H9 (cell line): ENCODE results near the gene AIG1. TPM values are rescaled to one million over a fixed set of nuclear protein-coding genes. Genes with fewer than 3 reads are reported as not detected.

Source experiments
- DNase-seq: peaks from one replicate; pipeline ENCODE4 v3.0.0-alpha.2; 2017
- H2AFZ ChIP-seq: one replicate; pipeline ENCODE4 v1.6.1; 2013; ENCODE audit warnings: mild to moderate bottlenecking, low read length, control low read depth, moderate library complexity
- H2AK5ac ChIP-seq: 2 replicates; pipeline ENCODE4 v1.6.1; 2013; ENCODE audit warnings: low read length, control low read depth, mixed read lengths; ENCODE audit not compliant: insufficient read length
- H2BK120ac ChIP-seq: one replicate; pipeline ENCODE4 v1.6.1; 2013; ENCODE audit warnings: low read depth, mild to moderate bottlenecking, low read length, control low read depth, inconsistent platforms; ENCODE audit not compliant: poor library complexity, severe bottlenecking
- H2BK12ac ChIP-seq: 2 replicates; pipeline ENCODE4 v1.6.1; 2013; ENCODE audit warnings: low read length, control low read depth, mixed read lengths, low read depth; ENCODE audit not compliant: insufficient read length
- H2BK15ac ChIP-seq: 2 replicates; pipeline ENCODE4 v1.6.1; 2013; ENCODE audit warnings: low read depth, low read length, control low read depth
- H2BK20ac ChIP-seq: one replicate; pipeline ENCODE4 v1.6.1; 2013; ENCODE audit warnings: low read depth, mild to moderate bottlenecking, low read length, control low read depth, inconsistent platforms; ENCODE audit not compliant: poor library complexity, severe bottlenecking
- H2BK5ac ChIP-seq: 2 replicates; pipeline ENCODE4 v1.6.1; 2013; ENCODE audit warnings: low read length, control low read depth, mixed read lengths; ENCODE audit not compliant: insufficient read length
- H3K14ac ChIP-seq: 2 replicates; pipeline ENCODE4 v1.6.1; 2013; ENCODE audit warnings: low read length, control low read depth; ENCODE audit not compliant: insufficient read depth
- H3K18ac ChIP-seq: 2 replicates; pipeline ENCODE4 v1.6.1; 2013; ENCODE audit warnings: low read depth, mild to moderate bottlenecking, mixed read lengths, low read length, control low read depth; ENCODE audit not compliant: insufficient read length
- H3K23ac ChIP-seq: 2 replicates; pipeline ENCODE4 v1.6.1; 2013; ENCODE audit warnings: low read length, control low read depth, mixed read lengths, low read depth; ENCODE audit not compliant: insufficient read length
- H3K23me2 ChIP-seq: 2 replicates; pipeline ENCODE4 v1.6.1; 2013; ENCODE audit warnings: low read depth, mild to moderate bottlenecking, mixed read lengths, low read length, control low read depth; ENCODE audit not compliant: insufficient read length, poor library complexity, severe bottlenecking
- H3K27ac ChIP-seq: 2 replicates; pipeline ENCODE4 v1.5.1; 2013; ENCODE audit warnings: low read length, control low read depth, mixed read lengths, low read depth; ENCODE audit not compliant: insufficient read length
- H3K27me3 ChIP-seq: 2 replicates; pipeline ENCODE4 v1.6.1; 2013; ENCODE audit warnings: low read length, control low read depth, inconsistent platforms; ENCODE audit not compliant: insufficient read depth
- H3K4ac ChIP-seq: 2 replicates; pipeline ENCODE4 v1.6.1; 2013; ENCODE audit warnings: low read depth, mild to moderate bottlenecking, control low read depth, inconsistent platforms, low read length, moderate library complexity
- H3K4me1 ChIP-seq: 2 replicates; pipeline ENCODE4 v1.6.1; 2013; ENCODE audit warnings: low read length, control low read depth, inconsistent platforms; ENCODE audit not compliant: insufficient read depth
- H3K4me2 ChIP-seq: 2 replicates; pipeline ENCODE4 v1.6.1; 2013; ENCODE audit warnings: low read length, control low read depth, mixed read lengths; ENCODE audit not compliant: insufficient read length, insufficient read depth
- H3K56ac ChIP-seq: 2 replicates; pipeline ENCODE4 v1.6.1; 2013; ENCODE audit warnings: low read depth, mild to moderate bottlenecking, mixed read lengths, low read length, control low read depth; ENCODE audit not compliant: insufficient read length
- H3K79me1 ChIP-seq: 2 replicates; pipeline ENCODE4 v1.6.1; 2013; ENCODE audit warnings: low read depth, mild to moderate bottlenecking, moderate library complexity, low read length, control low read depth, inconsistent platforms; ENCODE audit not compliant: insufficient read depth, poor library complexity, severe bottlenecking
- H3K79me2 ChIP-seq: 2 replicates; pipeline ENCODE4 v1.6.1; 2013; ENCODE audit warnings: low read length, control low read depth, inconsistent platforms; ENCODE audit not compliant: insufficient read depth
- H3K9ac ChIP-seq: 2 replicates; pipeline ENCODE4 v1.6.1; 2013; ENCODE audit warnings: low read length, control low read depth, mixed read lengths; ENCODE audit not compliant: insufficient read length; ENCODE audit errors: extremely low read depth
- H3K9me3 ChIP-seq: one replicate; pipeline ENCODE4 v1.6.1; 2013; ENCODE audit warnings: low read depth, low read length, inconsistent platforms; ENCODE audit not compliant: control insufficient read depth
- H3T11ph ChIP-seq: one replicate; pipeline ENCODE4 v1.6.1; 2013; ENCODE audit warnings: mild to moderate bottlenecking, low read length, control low read depth, inconsistent platforms
- H4K20me1 ChIP-seq: one replicate; pipeline ENCODE4 v1.6.1; 2013; ENCODE audit not compliant: control insufficient read depth, insufficient read length, insufficient read depth
- H4K5ac ChIP-seq: 2 replicates; pipeline ENCODE4 v1.6.1; 2013; ENCODE audit warnings: low read depth, mild to moderate bottlenecking, mixed read lengths, low read length, control low read depth; ENCODE audit not compliant: insufficient read length
- H4K8ac ChIP-seq: replicated peaks from 2 replicates; pipeline ENCODE4 v1.6.1; 2013; ENCODE audit warnings: low read length, control low read depth, mixed read lengths, low read depth; ENCODE audit not compliant: insufficient read length
- H4K91ac ChIP-seq: 2 replicates; pipeline ENCODE4 v1.6.1; 2013; ENCODE audit warnings: low read depth, mild to moderate bottlenecking, moderate library complexity, mixed read lengths, low read length, control low read depth; ENCODE audit not compliant: insufficient read length
- H3K27ac Mint-ChIP-seq, 3 experiments: 2 replicates in 2 of 3; 3 replicates in 1 of 3; pipeline ENCODE4 v1.8.0; 2020 to 2021; ENCODE audit warnings: mixed read lengths in 3 of 3, mild to moderate bottlenecking in 1 of 3, moderate library complexity in 1 of 3
- H3K27me3 Mint-ChIP-seq: 2 replicates; pipeline ENCODE4 v1.8.0; 2021; ENCODE audit warnings: low read depth, mild to moderate bottlenecking, moderate library complexity, mixed read lengths
- H3K36me3 Mint-ChIP-seq, 3 experiments: 2 replicates in 2 of 3; 3 replicates in 1 of 3; pipeline ENCODE4 v1.8.0; 2020 to 2021; ENCODE audit warnings: low read depth in 3 of 3, mixed read lengths in 3 of 3; ENCODE audit not compliant: insufficient read depth in 1 of 3
- H3K4me1 Mint-ChIP-seq, 2 experiments: 2 replicates each; pipeline ENCODE4 v1.8.0; 2020; ENCODE audit warnings: mixed read lengths in 2 of 2
- H3K4me3 Mint-ChIP-seq, 2 experiments: 2 replicates in 1 of 2; 3 replicates in 1 of 2; pipeline ENCODE4 v1.8.0; 2020 to 2021; ENCODE audit warnings: mild to moderate bottlenecking in 2 of 2, mixed read lengths in 2 of 2, moderate library complexity in 1 of 2
- H3K9me3 Mint-ChIP-seq, 2 experiments: 2 replicates in 1 of 2; 3 replicates in 1 of 2; pipeline ENCODE4 v1.8.0; 2020; ENCODE audit warnings: mild to moderate bottlenecking in 2 of 2, mixed read lengths in 2 of 2, moderate library complexity in 1 of 2
- WGBS: extraction: QIAGEN DNeasy Blood & Tissue Kit; methylation state at CpG from one replicate; pipeline ENCODE4 v1.1.7; 2013; ENCODE audit warnings: missing lambda C conversion rate, low lambda C conversion rate, mixed read lengths; ENCODE audit not compliant: insufficient read length; ENCODE audit errors: extremely low coverage; 5-methylcytosine and 5-hydroxymethylcytosine counted together
- total RNA-seq: library from RNA; stranded (reverse); gene quantifications from 2 replicates; pipeline ENCODE4 v1.2.1, GENCODE V29; 2021
- TF ChIP-seq, protein P1 (sequence below): fragments of 200-600 bp; sonication (generic); conservative IDR thresholded peaks from 3 replicates; pipeline ENCODE4 v1.8.0; 2021; ENCODE audit warnings: antibody characterized with exemption, mild to moderate bottlenecking

The AIG1 gene
- total RNA-seq, 1 experiment from 2014 or later = 44.6 TPM

DNA sequence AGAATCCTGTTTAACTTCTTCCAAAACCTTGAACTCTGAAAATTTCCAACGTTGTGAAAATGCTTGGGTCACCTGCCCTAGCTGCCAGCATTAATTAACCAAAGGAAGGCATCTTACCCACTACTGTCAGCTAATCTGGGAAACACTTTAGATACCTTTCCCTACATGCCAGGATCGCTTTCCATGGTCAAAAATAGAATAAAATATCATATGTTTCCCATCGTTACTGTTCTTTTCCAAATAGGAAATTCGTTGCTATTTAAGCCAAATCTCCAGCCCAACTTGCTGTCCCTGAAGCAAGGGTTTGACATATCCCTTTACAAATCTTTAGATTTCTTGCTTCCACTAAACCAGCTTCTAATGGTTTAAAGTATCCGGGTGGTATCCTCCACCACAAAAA lies 157.5 kb downstream of the AIG1 start:
- Histone ChIP-seq H3K4me2 (no peak overlapping the region), H4K8ac (no peak overlapping the region), H3K23me2 (no peaks in the 10 kb centered on the region), H2BK20ac (no peak overlapping the region), H2BK5ac (no peak overlapping the region), H3K27ac (no peak overlapping the region), H3K79me2 (no peaks in the 10 kb centered on the region), H3K23ac (no peak overlapping the region), H3K14ac (no peak overlapping the region), H4K5ac (no peak overlapping the region), H2BK15ac (no peak overlapping the region), H2BK120ac (no peak overlapping the region), H3K56ac (no peak overlapping the region), H3K4me1 (no peaks in the 10 kb centered on the region; the same call in 1 of the 2 replicates), H3T11ph (no peak overlapping the region), H3K9ac (no peak overlapping the region), H2AFZ (no peak overlapping the region), H4K91ac (no peak overlapping the region), H2AK5ac (no peak overlapping the region), H3K79me1 (no peaks in the 10 kb centered on the region), H4K20me1 (no peaks in the 10 kb centered on the region), H3K27me3 (no peaks in the 10 kb centered on the region), H3K9me3 (no peaks in the 10 kb centered on the region), H3K18ac (no peak overlapping the region), H2BK12ac (no peak overlapping the region), H3K4ac (no peak overlapping the region)
- no peak for DNase-seq
- Mint-ChIP-seq H3K36me3 (peaks cover 0 to 10% (median 0%) of the 10 kb centered on the region in 3 experiments; a peak in 2 of 7 replicates), H3K4me1 (peaks cover 12 to 20% of the 10 kb centered on the region in 2 experiments), H3K9me3 (no peaks in the 10 kb centered on the region), H3K27me3 (no peaks in the 10 kb centered on the region), H3K4me3 (no peak overlapping the region), H3K27ac (no peak overlapping the region)
- WGBS = no CpG with 5 or more reads among the region's 5 CpGs
- TF ChIP-seq, protein P1, sequence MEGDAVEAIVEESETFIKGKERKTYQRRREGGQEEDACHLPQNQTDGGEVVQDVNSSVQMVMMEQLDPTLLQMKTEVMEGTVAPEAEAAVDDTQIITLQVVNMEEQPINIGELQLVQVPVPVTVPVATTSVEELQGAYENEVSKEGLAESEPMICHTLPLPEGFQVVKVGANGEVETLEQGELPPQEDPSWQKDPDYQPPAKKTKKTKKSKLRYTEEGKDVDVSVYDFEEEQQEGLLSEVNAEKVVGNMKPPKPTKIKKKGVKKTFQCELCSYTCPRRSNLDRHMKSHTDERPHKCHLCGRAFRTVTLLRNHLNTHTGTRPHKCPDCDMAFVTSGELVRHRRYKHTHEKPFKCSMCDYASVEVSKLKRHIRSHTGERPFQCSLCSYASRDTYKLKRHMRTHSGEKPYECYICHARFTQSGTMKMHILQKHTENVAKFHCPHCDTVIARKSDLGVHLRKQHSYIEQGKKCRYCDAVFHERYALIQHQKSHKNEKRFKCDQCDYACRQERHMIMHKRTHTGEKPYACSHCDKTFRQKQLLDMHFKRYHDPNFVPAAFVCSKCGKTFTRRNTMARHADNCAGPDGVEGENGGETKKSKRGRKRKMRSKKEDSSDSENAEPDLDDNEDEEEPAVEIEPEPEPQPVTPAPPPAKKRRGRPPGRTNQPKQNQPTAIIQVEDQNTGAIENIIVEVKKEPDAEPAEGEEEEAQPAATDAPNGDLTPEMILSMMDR = no peak
